Activated CD8-positive, alpha-beta memory T cell treated with anti-CD3 and anti-CD28 coated beads for 1 hour (primary cell): ENCODE measurements around the gene RFC1.

Source experiments
- DNase-seq, 2 donors: peaks; one replicate each; pipeline ENCODE4 v3.0.0-alpha.2; 2020; ENCODE audit warnings: low read depth in 1 of 2; ENCODE audit errors: extremely low read depth in 1 of 2

Gene RFC1

GRCh38 chr4:39243462-39243861, 122.7 kb downstream of the RFC1 start:
- DNase-seq, result no peak
